ENCODE results near the gene FGD4. TPM values are rescaled to one million over a fixed set of nuclear protein-coding genes. Genes with fewer than 3 reads are reported as not detected.

Gene FGD4
- total and polyA plus RNA-seq, 2 of the 4 experiments (the other 2 are of a cell fraction): 2.1 to 8.8 TPM

DNA sequence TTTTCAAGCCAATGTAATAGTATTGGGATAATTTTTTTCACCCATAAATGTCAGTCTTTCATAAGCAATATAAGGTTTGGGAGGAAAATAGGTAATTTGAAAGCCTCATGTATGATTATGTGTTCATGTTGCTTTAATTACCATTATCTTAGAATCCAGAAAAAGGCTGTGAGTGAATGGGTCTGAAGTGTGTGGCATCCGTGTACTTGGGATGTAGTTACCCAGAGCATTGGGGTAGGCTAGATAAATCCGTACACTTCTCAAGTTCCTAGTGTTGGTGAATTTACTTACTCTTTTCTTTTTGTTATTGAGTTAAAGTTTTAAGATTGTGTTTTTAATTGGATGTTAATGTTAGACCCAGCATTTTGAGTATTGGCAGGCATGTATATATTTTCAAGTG, 104.4 kb downstream of the FGD4 start:
- no peak overlapping the region for H4K8ac ChIP-seq (ENCODE audit: low read depth in 2 of 2, low read length in 2 of 2)
- TF ChIP-seq CHD1 (IDR thresholded peaks at IDR 0.05; ENCODE audit: low read depth, low read length) (no peak), POLR2A (IDR thresholded peaks at IDR 0.05; ENCODE audit: low read depth, low read length) (no peak), MAZ (IDR thresholded peaks at IDR 0.05; ENCODE audit: borderline replicate concordance, low read depth, low read length) (no peak), RFX5 (IDR thresholded peaks at IDR 0.05; ENCODE audit: low read depth, low read length) (no peak), MXI1 (IDR thresholded peaks at IDR 0.05; ENCODE audit: borderline replicate concordance, low read depth, low read length) (no peak)
- TF ChIP-seq, protein P1, sequence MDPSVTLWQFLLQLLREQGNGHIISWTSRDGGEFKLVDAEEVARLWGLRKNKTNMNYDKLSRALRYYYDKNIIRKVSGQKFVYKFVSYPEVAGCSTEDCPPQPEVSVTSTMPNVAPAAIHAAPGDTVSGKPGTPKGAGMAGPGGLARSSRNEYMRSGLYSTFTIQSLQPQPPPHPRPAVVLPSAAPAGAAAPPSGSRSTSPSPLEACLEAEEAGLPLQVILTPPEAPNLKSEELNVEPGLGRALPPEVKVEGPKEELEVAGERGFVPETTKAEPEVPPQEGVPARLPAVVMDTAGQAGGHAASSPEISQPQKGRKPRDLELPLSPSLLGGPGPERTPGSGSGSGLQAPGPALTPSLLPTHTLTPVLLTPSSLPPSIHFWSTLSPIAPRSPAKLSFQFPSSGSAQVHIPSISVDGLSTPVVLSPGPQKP (IDR thresholded peaks at IDR 0.05; ENCODE audit: borderline replicate concordance, low read depth, low read length): no peak
- peaks cover 2% of the 10 kb centered on the region; the same call in 1 of the 2 replicates for H3K27me3 ChIP-seq (ENCODE audit: control insufficient read depth, insufficient read depth, low read length)
- intact Hi-C loops (cut with micrococcal nuclease): no loop called here
- POLR2A ChIA-PET (ENCODE audit: unreplicated experiment): no interaction called here
- H3K4me1 ChIP-seq (ENCODE audit: control insufficient read depth, insufficient read depth, low read length): peaks cover 6% of the 10 kb centered on the region; the same call in 1 of the 2 replicates
- H3K9ac ChIP-seq (ENCODE audit: low read depth, low read length): no peak overlapping the region
- no peaks in the 10 kb centered on the region for H3K36me3 ChIP-seq (ENCODE audit: control insufficient read depth, insufficient read depth, low read length)
- H2AK5ac ChIP-seq (ENCODE audit: low read depth, low read length): no peak overlapping the region
- dilution Hi-C loops (cut with HindIII; ENCODE audit: low sequenced_read_pairs, unreplicated experiment): no loop called here
- H3K4ac ChIP-seq (ENCODE audit: low read depth, low read length): no peak overlapping the region
- no peak overlapping the region for H2AFZ ChIP-seq (replicated peaks; ENCODE audit: low read length, poor library complexity)
- no peak overlapping the region for H2BK20ac ChIP-seq (ENCODE audit: low read depth, low read length)
- no peak overlapping the region for H3K56ac ChIP-seq (ENCODE audit: extremely low read depth, insufficient read depth, low read length)
- H4K91ac ChIP-seq (ENCODE audit: insufficient read depth, low read depth, low read length): no peak overlapping the region
- no peak overlapping the region for H2AK9ac ChIP-seq (replicated peaks; ENCODE audit: low read depth, low read length, poor library complexity)
- no peak overlapping the region for H2BK120ac ChIP-seq (ENCODE audit: low read depth, low read length)
- no peak overlapping the region for H3K18ac ChIP-seq (ENCODE audit: low read depth, low read length)
- H4K5ac ChIP-seq (ENCODE audit: low read depth, low read length): no peak overlapping the region
- no peak for ATAC-seq (ENCODE audit: low read depth)
- in situ Hi-C loops (cut with MboI; ENCODE audit: low sequenced_read_pairs): no loop called here
- no peak overlapping the region for H3K27ac ChIP-seq (ENCODE audit: insufficient read depth, low read length)
- no peaks in the 10 kb centered on the region for H3K79me1 ChIP-seq (ENCODE audit: low read depth in 1 of 2, low read length in 2 of 2)
- no peak overlapping the region for H2BK5ac ChIP-seq (ENCODE audit: low read depth, low read length, poor library complexity, severe bottlenecking)
- H3K9me3 ChIP-seq (ENCODE audit: control insufficient read depth, insufficient read depth, low read length): no peaks in the 10 kb centered on the region
- no peak overlapping the region for H3K4me3 ChIP-seq (ENCODE audit: insufficient read depth, low read depth, low read length)
- no peak overlapping the region for H3K23ac ChIP-seq (ENCODE audit: low read depth, low read length)
- DNase-seq: no peak
- CTCF ChIA-PET: no interaction called here
- H3K14ac ChIP-seq (replicated peaks; ENCODE audit: low read depth, low read length): no peak overlapping the region
- H3K9me1 ChIP-seq (ENCODE audit: insufficient read depth, low read length): no peaks in the 10 kb centered on the region; the same call in 1 of the 2 replicates
- WGBS, 2 experiments (ENCODE audit: extremely low coverage in 2 of 2, insufficient read length in 1 of 2): no CpG with 5 or more reads among the region's 2 CpGs
- H4K20me1 ChIP-seq (ENCODE audit: insufficient read depth, low read length): no peaks in the 10 kb centered on the region
- H2BK15ac ChIP-seq (ENCODE audit: low read depth, low read length): no peak overlapping the region
- BruUV-seq (replicated peaks): no TSS peak
- H3K4me2 ChIP-seq (ENCODE audit: low read depth, low read length): no peak overlapping the region

All from IMR-90 (cell line).